Fibroblast of lung (primary cell): ENCODE measurements around the gene TNFRSF18. TPM values are rescaled to one million over a fixed set of nuclear protein-coding genes. Genes with fewer than 3 reads are reported as not detected.

Experiments used
- DNase-seq, 2 donors: peaks; one replicate each; pipeline versions ENCODE4 v3.0.0 to v3.0.0-alpha.2; 2010; ENCODE audit warnings: low read depth in 2 of 2
- H2AFZ ChIP-seq: 2 replicates; pipeline ENCODE4 v1.5.1; 2012; ENCODE audit warnings: low read length, control low read depth, inconsistent platforms
- H3K27ac ChIP-seq: 2 replicates; pipeline ENCODE4 v1.5.1; 2011; ENCODE audit warnings: low read length, control low read depth; ENCODE audit not compliant: insufficient read depth
- H3K27me3 ChIP-seq: 2 replicates; pipeline ENCODE4 v1.5.1; 2011; ENCODE audit warnings: mild to moderate bottlenecking, low read length; ENCODE audit not compliant: control insufficient read depth, insufficient read depth
- H3K36me3 ChIP-seq: 2 replicates; pipeline ENCODE4 v1.5.1; 2011; ENCODE audit warnings: low read length; ENCODE audit not compliant: control insufficient read depth, insufficient read depth
- H3K4me1 ChIP-seq: 2 replicates; pipeline ENCODE4 v1.5.1; 2011; ENCODE audit warnings: low read length; ENCODE audit not compliant: control insufficient read depth, insufficient read depth; ENCODE audit errors: extremely low read depth
- H3K4me2 ChIP-seq: 2 replicates; pipeline ENCODE4 v1.5.1; 2011; ENCODE audit warnings: low read length, control low read depth; ENCODE audit not compliant: insufficient read depth; ENCODE audit errors: extremely low read depth
- H3K4me3 ChIP-seq, 4 experiments: fragments of 200-600 bp in 1 of 4; sonication (generic) in 1 of 4; replicated peaks in 1 of 4; 2 replicates each; pipeline ENCODE4 v1.5.1; 2011 to 2016; ENCODE audit warnings: low read length in 4 of 4, low read depth in 3 of 4, mild to moderate bottlenecking in 3 of 4, control low read depth in 2 of 4, inconsistent platforms in 1 of 4, mixed read lengths in 1 of 4; ENCODE audit not compliant: insufficient read depth in 1 of 4; ENCODE audit errors: control extremely low read depth in 1 of 4
- H3K79me2 ChIP-seq: 2 replicates; pipeline ENCODE4 v1.5.1; 2012; ENCODE audit warnings: mild to moderate bottlenecking, low read length, inconsistent platforms; ENCODE audit not compliant: control insufficient read depth, insufficient read depth
- H3K9ac ChIP-seq: 2 replicates; pipeline ENCODE4 v1.5.1; 2011; ENCODE audit warnings: mild to moderate bottlenecking, low read length, control low read depth; ENCODE audit not compliant: insufficient read depth
- H3K9me3 ChIP-seq: 2 replicates; pipeline ENCODE4 v1.5.1; 2012; ENCODE audit warnings: low read depth, low read length; ENCODE audit not compliant: control insufficient read depth, insufficient read depth
- H4K20me1 ChIP-seq: 2 replicates; pipeline ENCODE4 v1.5.1; 2011; ENCODE audit warnings: low read length; ENCODE audit not compliant: control insufficient read depth, insufficient read depth; ENCODE audit errors: extremely low read depth
- EZH2 ChIP-seq: IDR thresholded peaks from 2 replicates; pipeline ENCODE4 v1.5.1; 2012; ENCODE audit warnings: low read length, control low read depth, mild to moderate bottlenecking; ENCODE audit errors: missing control alignments
- polyA plus RNA-seq, 2 donors: library from polyadenylated mRNA; depleted of rRNA in 1 of 2; stranded (reverse) in 1 of 2; unstranded in 1 of 2; fragments of >200 nt; gene quantifications; 2 replicates each; pipeline ENCODE4 v1.2.1, GENCODE V29; 2011 to 2012; ENCODE audit warnings: missing spikeins in 1 of 2
- total RNA-seq: library from RNA; depleted of rRNA; stranded (reverse); fragments of >200 nt; gene quantifications from 2 replicates; pipeline ENCODE4 v1.2.1, GENCODE V29; 2014
- TF ChIP-seq, protein P1 (sequence below), 2 donors: IDR thresholded peaks in 1 of 2; conservative IDR thresholded peaks in 1 of 2; 1 replicate in 1 of 2; 2 replicates in 1 of 2; pipeline ENCODE4 v1.5.1; 2011 to 2012; ENCODE audit warnings: low read length in 2 of 2, control low read depth in 1 of 2, inconsistent platforms in 1 of 2, low read depth in 1 of 2, mild to moderate bottlenecking in 1 of 2

TNFRSF18 gene
- total and polyA plus RNA-seq, 2 donors (not counting 1 experiment from before 2014, with no cell fraction given): 1.3 TPM; not detected in 1

DNA sequence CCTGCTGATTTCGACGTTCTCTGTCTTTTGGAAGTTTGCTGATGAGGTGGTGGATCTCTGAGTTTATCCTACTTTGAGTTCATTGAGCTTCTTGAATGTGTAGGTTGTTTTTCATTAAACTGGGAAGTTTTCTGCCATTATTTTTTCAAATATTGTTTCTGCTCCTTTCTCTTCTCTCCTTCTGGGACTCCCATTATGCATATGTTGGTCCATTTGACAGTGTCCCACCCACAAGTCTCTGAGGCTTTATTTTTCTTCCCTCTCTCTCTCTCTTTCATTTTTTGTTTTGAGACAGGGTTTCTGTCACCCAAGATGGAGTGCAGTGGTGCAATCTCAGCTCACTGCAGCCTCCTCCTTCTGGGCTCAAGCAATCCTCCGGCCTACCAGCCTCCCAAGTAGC, 11.7 kb downstream of the TNFRSF18 start:
- no peak overlapping the region for H2AFZ ChIP-seq
- H3K9me3 ChIP-seq: no peaks in the 10 kb centered on the region
- H3K4me2 ChIP-seq: no peak overlapping the region
- H3K9ac ChIP-seq: no peak overlapping the region
- H3K79me2 ChIP-seq: no peaks in the 10 kb centered on the region
- no peaks in the 10 kb centered on the region for H4K20me1 ChIP-seq
- no peaks in the 10 kb centered on the region for H3K36me3 ChIP-seq
- DNase-seq: peak in 1 of 2 donors; percentile 28
- H3K27me3 ChIP-seq: no peaks in the 10 kb centered on the region
- H3K27ac ChIP-seq: no peak overlapping the region
- TF ChIP-seq, protein P1, sequence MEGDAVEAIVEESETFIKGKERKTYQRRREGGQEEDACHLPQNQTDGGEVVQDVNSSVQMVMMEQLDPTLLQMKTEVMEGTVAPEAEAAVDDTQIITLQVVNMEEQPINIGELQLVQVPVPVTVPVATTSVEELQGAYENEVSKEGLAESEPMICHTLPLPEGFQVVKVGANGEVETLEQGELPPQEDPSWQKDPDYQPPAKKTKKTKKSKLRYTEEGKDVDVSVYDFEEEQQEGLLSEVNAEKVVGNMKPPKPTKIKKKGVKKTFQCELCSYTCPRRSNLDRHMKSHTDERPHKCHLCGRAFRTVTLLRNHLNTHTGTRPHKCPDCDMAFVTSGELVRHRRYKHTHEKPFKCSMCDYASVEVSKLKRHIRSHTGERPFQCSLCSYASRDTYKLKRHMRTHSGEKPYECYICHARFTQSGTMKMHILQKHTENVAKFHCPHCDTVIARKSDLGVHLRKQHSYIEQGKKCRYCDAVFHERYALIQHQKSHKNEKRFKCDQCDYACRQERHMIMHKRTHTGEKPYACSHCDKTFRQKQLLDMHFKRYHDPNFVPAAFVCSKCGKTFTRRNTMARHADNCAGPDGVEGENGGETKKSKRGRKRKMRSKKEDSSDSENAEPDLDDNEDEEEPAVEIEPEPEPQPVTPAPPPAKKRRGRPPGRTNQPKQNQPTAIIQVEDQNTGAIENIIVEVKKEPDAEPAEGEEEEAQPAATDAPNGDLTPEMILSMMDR (conservative IDR thresholded peaks at IDR 0.05 in 1 of 2, IDR thresholded peaks at IDR 0.05 in 1 of 2; ENCODE audit: low read depth in 1 of 2, low read length in 2 of 2): no peak
- no peak for TF ChIP-seq EZH2
- H3K4me3 ChIP-seq: no peak overlapping the region
- H3K4me1 ChIP-seq: no peaks in the 10 kb centered on the region

DNA sequence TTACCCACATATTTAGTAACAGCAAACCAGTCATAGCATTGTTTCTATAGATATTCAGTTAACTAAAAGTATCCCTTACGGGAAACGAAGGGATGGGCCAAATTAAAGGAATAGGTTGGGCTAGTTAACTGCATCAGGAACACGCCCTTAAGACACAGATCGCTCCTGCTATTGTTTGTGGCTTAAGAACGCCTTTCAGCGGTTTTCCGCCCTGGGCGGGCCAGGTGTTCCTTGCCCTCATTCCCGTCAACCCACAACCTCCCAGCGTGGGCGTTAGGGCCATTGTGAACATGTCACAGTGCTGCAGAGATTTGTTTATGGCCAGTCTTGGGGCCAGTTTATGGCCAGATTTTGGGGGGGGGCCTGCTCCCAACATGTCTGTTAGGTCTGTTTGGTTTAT, 14.7 kb downstream of the TNFRSF18 start:
- no peak overlapping the region for H3K4me3 ChIP-seq
- no peak overlapping the region for H3K9ac ChIP-seq
- no peak overlapping the region for H3K27ac ChIP-seq
- no peaks in the 10 kb centered on the region for H3K36me3 ChIP-seq
- H3K79me2 ChIP-seq: no peaks in the 10 kb centered on the region
- H3K4me1 ChIP-seq: no peaks in the 10 kb centered on the region
- DNase-seq: no peak
- H3K9me3 ChIP-seq: no peaks in the 10 kb centered on the region
- H3K27me3 ChIP-seq: no peaks in the 10 kb centered on the region
- TF ChIP-seq EZH2: no peak
- TF ChIP-seq, protein P1 (conservative IDR thresholded peaks at IDR 0.05 in 1 of 2, IDR thresholded peaks at IDR 0.05 in 1 of 2; ENCODE audit: low read depth in 1 of 2, low read length in 2 of 2): no peak
- H4K20me1 ChIP-seq: no peaks in the 10 kb centered on the region
- H3K4me2 ChIP-seq: no peak overlapping the region
- H2AFZ ChIP-seq: no peak overlapping the region

DNA sequence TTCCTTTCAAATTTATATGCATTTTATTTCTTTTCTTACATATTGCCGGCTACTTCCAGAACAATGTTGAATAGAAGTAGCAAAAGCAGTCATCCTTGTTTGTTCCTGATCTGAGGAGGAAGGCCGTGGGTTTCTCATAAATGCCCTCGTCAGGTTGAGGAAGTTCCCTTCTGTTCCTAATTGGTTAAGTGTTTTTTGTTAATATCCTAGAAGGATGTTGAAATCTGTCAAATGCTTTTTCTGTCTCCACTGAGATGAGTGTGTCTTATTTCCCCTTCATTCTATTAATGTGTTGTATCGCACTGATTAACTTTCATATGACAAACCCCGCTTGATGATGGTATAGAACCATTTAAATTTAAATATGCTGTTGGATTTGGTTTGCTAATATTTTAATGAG, 17.3 kb downstream of the TNFRSF18 start:
- H3K27ac ChIP-seq: no peak overlapping the region

More for the DNA sequence above, 17.3 kb downstream of the TNFRSF18 start:
- TF ChIP-seq, protein P1 (conservative IDR thresholded peaks at IDR 0.05 in 1 of 2, IDR thresholded peaks at IDR 0.05 in 1 of 2; ENCODE audit: low read depth in 1 of 2, low read length in 2 of 2): no peak
- no peak for TF ChIP-seq EZH2
- DNase-seq: no peak
- no peaks in the 10 kb centered on the region for H3K27me3 ChIP-seq
- H2AFZ ChIP-seq: no peak overlapping the region
- H3K79me2 ChIP-seq: no peaks in the 10 kb centered on the region
- H3K4me3 ChIP-seq: no peak overlapping the region
- no peaks in the 10 kb centered on the region for H3K4me1 ChIP-seq
- no peaks in the 10 kb centered on the region for H3K36me3 ChIP-seq
- H3K9me3 ChIP-seq: no peaks in the 10 kb centered on the region
- no peaks in the 10 kb centered on the region for H4K20me1 ChIP-seq
- no peak overlapping the region for H3K4me2 ChIP-seq
- no peak overlapping the region for H3K9ac ChIP-seq
